GM21737 (cell line): ENCODE measurements around the gene OTUD4.
"Not testable (repeated sequence)": the region's sequence is repeated elsewhere in the genome, so short reads cannot be mapped to it uniquely, and the experiment has no call there.

Experiments
- ATAC-seq: cut with Tn5 transposase; IDR thresholded peaks from one replicate; pipeline ENCODE4 v1.9.1; 2021; ENCODE audit warnings: mild to moderate bottlenecking, moderate library complexity; ENCODE audit not compliant: unreplicated experiment

The OTUD4 gene

GRCh38 chr4:145180298-145181090 lies at the start of gene OTUD4:
OTUD4 (minus strand) TSS chr4:145180589; CDS start chr4:145179973, 616 bp downstream.
- peak; percentile 81 for ATAC-seq

GRCh38 chr4:145223228-145223627 lies 42.8 kb upstream of the OTUD4 start:
- ATAC-seq = not testable (repeated sequence)

- ATAC-seq = not testable (repeated sequence)
These were observed 41.1 kb upstream of the OTUD4 start for GRCh38 chr4:145221529-145221928.

GRCh38 chr4:145219090-145219489 lies 38.7 kb upstream of the OTUD4 start:
- ATAC-seq = no peak

GRCh38 chr4:145218251-145218650 lies 37.9 kb upstream of the OTUD4 start:
- ATAC-seq = peak; percentile 95

GRCh38 chr4:145217349-145217748 lies 37.0 kb upstream of the OTUD4 start:
- ATAC-seq = no peak

- ATAC-seq = no peak
These were observed 36.1 kb upstream of the OTUD4 start for GRCh38 chr4:145216535-145216934.

GRCh38 chr4:145213245-145213644 lies 32.9 kb upstream of the OTUD4 start:
- ATAC-seq = no peak

- ATAC-seq = no peak
These were observed 27.5 kb upstream of the OTUD4 start for GRCh38 chr4:145207934-145208333.

- no peak for ATAC-seq
These were observed 23.0 kb upstream of the OTUD4 start for GRCh38 chr4:145203410-145203809.

GRCh38 chr4:145200366-145200765 lies 20.0 kb upstream of the OTUD4 start:
- no peak for ATAC-seq

GRCh38 chr4:145199051-145199716 lies 18.8 kb upstream of the OTUD4 start:
- ATAC-seq = no peak

GRCh38 chr4:145196747-145197146 lies 16.4 kb upstream of the OTUD4 start:
- no peak for ATAC-seq

GRCh38 chr4:145195167-145195952 lies 15.0 kb upstream of the OTUD4 start:
- peak; percentile 81 for ATAC-seq

GRCh38 chr4:145189981-145190380 lies 9.6 kb upstream of the OTUD4 start:
- ATAC-seq = no peak

- peak; percentile 71 for ATAC-seq
These were observed 6.3 kb upstream of the OTUD4 start for GRCh38 chr4:145186729-145187128.

- ATAC-seq = no peak
These were observed 3.2 kb upstream of the OTUD4 start for GRCh38 chr4:145183581-145183980.

- ATAC-seq = no peak
These were observed 2.6 kb upstream of the OTUD4 start for GRCh38 chr4:145183023-145183422.

- no peak for ATAC-seq
These were observed 1.8 kb upstream of the OTUD4 start for GRCh38 chr4:145182222-145182621.

- ATAC-seq = no peak
These were observed 707 bp upstream of the OTUD4 start for GRCh38 chr4:145181091-145181501.

- peak; percentile 16 for ATAC-seq
These were observed 510 bp downstream of the OTUD4 start for GRCh38 chr4:145179861-145180297.
